ENCODE measurements around the gene ZDHHC9. TPM values are rescaled to one million over a fixed set of nuclear protein-coding genes. Genes with fewer than 3 reads are reported as not detected.

ZDHHC9 gene
- total RNA-seq, 2 donors from 2014 or later: 27.1 to 40.2 TPM

GRCh38 chrX:129777218-129778030 lies 66.3 kb downstream of the ZDHHC9 start:
- no peaks in the 10 kb centered on the region for H3K9me3 ChIP-seq (ENCODE audit: control insufficient read depth, low read length)
- Mint-ChIP-seq H3K27me3 (ENCODE audit: insufficient read depth) (no peaks in the 10 kb centered on the region), H3K4me3 (no peak overlapping the region), H3K36me3 (ENCODE audit: low read depth) (no peaks in the 10 kb centered on the region), H3K4me1 (peaks cover 7% of the 10 kb centered on the region), H3K9me3 (peaks cover 5% of the 10 kb centered on the region), H3K27ac (no peak overlapping the region)
- no peak for DNase-seq
- TF ChIP-seq CTCF (conservative IDR thresholded peaks at IDR 0.05): no peak
- no peaks in the 10 kb centered on the region for H3K36me3 ChIP-seq (ENCODE audit: control insufficient read depth, insufficient read depth, low read length)
- H3K27me3 ChIP-seq (ENCODE audit: control insufficient read depth, insufficient read depth, low read length, poor library complexity, severe bottlenecking): no peaks in the 10 kb centered on the region
- no peak overlapping the region for H3K27ac ChIP-seq (ENCODE audit: low read depth, low read length)
- H3K4me3 ChIP-seq (ENCODE audit: low read length): no peak overlapping the region
- WGBS, 2 experiments (ENCODE audit: insufficient coverage in 1 of 2, insufficient read length in 1 of 2): 94 to 97% methylated on average over 13 to 30 of the region's 30 CpGs
- no peak overlapping the region for H3K9ac ChIP-seq (ENCODE audit: extremely low read depth, low read length, poor library complexity, severe bottlenecking)
- no peaks in the 10 kb centered on the region for H3K4me1 ChIP-seq (ENCODE audit: control insufficient read depth, insufficient read depth, low read length)

GRCh38 chrX:129773649-129774458 lies 69.8 kb downstream of the ZDHHC9 start:
- WGBS, 2 experiments (ENCODE audit: insufficient coverage in 1 of 2, insufficient read length in 1 of 2): 95% methylated on average over 3 of the region's 4 CpGs; no CpG with 5 or more reads in 1 of the 2 experiments
- Mint-ChIP-seq H3K4me3 (no peak overlapping the region), H3K27ac (no peak overlapping the region), H3K27me3 (ENCODE audit: insufficient read depth) (no peaks in the 10 kb centered on the region), H3K9me3 (no peaks in the 10 kb centered on the region), H3K36me3 (ENCODE audit: low read depth) (no peaks in the 10 kb centered on the region), H3K4me1 (peaks cover 5% of the 10 kb centered on the region)
- no peaks in the 10 kb centered on the region for H3K36me3 ChIP-seq (ENCODE audit: control insufficient read depth, insufficient read depth, low read length)
- TF ChIP-seq CTCF (conservative IDR thresholded peaks at IDR 0.05): no peak
- H3K9me3 ChIP-seq (ENCODE audit: control insufficient read depth, low read length): no peaks in the 10 kb centered on the region
- H3K27ac ChIP-seq (ENCODE audit: low read depth, low read length): no peak overlapping the region
- no peak overlapping the region for H3K9ac ChIP-seq (ENCODE audit: extremely low read depth, low read length, poor library complexity, severe bottlenecking)
- DNase-seq: no peak
- H3K4me1 ChIP-seq (ENCODE audit: control insufficient read depth, insufficient read depth, low read length): no peaks in the 10 kb centered on the region
- no peaks in the 10 kb centered on the region for H3K27me3 ChIP-seq (ENCODE audit: control insufficient read depth, insufficient read depth, low read length, poor library complexity, severe bottlenecking)
- no peak overlapping the region for H3K4me3 ChIP-seq (ENCODE audit: low read length)

GRCh38 chrX:129772796-129773431 lies 70.8 kb downstream of the ZDHHC9 start:
- H3K36me3 Mint-ChIP-seq (ENCODE audit: low read depth): no peaks in the 10 kb centered on the region
- H3K27ac ChIP-seq (ENCODE audit: low read depth, low read length): no peak overlapping the region
- peaks cover 5% of the 10 kb centered on the region for H3K4me1 Mint-ChIP-seq
- no peaks in the 10 kb centered on the region for H3K4me1 ChIP-seq (ENCODE audit: control insufficient read depth, insufficient read depth, low read length)
- H3K27me3 ChIP-seq (ENCODE audit: control insufficient read depth, insufficient read depth, low read length, poor library complexity, severe bottlenecking): no peaks in the 10 kb centered on the region
- no peaks in the 10 kb centered on the region for H3K9me3 Mint-ChIP-seq
- H3K4me3 ChIP-seq (ENCODE audit: low read length): no peak overlapping the region
- no peaks in the 10 kb centered on the region for H3K36me3 ChIP-seq (ENCODE audit: control insufficient read depth, insufficient read depth, low read length)
- no peak overlapping the region for H3K27ac Mint-ChIP-seq
- no peak for TF ChIP-seq CTCF (conservative IDR thresholded peaks at IDR 0.05)
- H3K4me3 Mint-ChIP-seq: no peak overlapping the region
- H3K9ac ChIP-seq (ENCODE audit: extremely low read depth, low read length, poor library complexity, severe bottlenecking): no peak overlapping the region
- no peaks in the 10 kb centered on the region for H3K27me3 Mint-ChIP-seq (ENCODE audit: insufficient read depth)
- DNase-seq: no peak
- H3K9me3 ChIP-seq (ENCODE audit: control insufficient read depth, low read length): no peaks in the 10 kb centered on the region
- WGBS, 2 experiments (ENCODE audit: insufficient coverage in 1 of 2, insufficient read length in 1 of 2): 96 to 100% methylated on average over 4 to 14 of the region's 14 CpGs
